HG02943 (cell line): Measurements from ENCODE around the gene CLDN19.
"Not testable (repeated sequence)": the region's sequence is repeated elsewhere in the genome, so short reads cannot be mapped to it uniquely, and the experiment has no call there.

Experiments used
- ATAC-seq: cut with Tn5 transposase; IDR thresholded peaks from one replicate; pipeline ENCODE4 v1.9.1; 2021; ENCODE audit warnings: mild to moderate bottlenecking, low read depth, moderate library complexity; ENCODE audit not compliant: unreplicated experiment

The CLDN19 gene

DNA sequence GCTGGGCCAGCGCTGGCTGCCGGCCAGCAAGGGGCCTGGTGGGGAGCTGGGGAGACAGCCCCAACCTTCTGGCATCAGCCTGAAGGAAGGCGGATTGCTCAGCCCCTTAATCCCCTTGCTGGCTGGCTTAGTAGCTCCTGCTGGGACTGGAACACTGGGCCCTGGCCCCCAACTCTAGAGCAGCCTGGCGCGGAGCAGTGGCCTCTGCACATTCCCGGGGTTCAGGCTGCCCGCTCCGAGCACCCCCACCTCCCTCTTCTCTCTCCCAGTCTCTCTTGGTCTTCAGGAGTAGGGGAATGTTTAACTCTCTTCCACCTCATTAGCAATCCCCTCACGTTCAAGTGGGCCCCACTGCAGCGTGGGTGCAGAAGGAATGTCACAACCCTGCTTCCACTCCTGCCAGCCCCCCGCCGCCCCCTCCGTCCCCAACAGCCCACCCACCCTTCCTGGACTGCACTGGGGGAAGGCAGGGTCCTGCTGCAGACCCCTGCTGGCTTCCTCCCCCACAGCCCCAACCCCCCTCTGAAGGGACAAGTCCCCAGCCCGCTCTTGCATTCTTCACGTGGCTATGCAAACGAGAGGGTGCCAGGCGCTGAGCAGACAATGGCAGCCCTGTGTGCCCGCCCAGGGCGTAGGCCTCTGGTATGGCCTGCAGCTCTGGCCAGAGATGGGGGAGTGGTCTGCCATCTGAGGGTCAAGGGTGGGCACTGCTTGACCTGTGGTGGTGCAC, 980 bp upstream of the CLDN19 start:
- no peak for ATAC-seq

DNA sequence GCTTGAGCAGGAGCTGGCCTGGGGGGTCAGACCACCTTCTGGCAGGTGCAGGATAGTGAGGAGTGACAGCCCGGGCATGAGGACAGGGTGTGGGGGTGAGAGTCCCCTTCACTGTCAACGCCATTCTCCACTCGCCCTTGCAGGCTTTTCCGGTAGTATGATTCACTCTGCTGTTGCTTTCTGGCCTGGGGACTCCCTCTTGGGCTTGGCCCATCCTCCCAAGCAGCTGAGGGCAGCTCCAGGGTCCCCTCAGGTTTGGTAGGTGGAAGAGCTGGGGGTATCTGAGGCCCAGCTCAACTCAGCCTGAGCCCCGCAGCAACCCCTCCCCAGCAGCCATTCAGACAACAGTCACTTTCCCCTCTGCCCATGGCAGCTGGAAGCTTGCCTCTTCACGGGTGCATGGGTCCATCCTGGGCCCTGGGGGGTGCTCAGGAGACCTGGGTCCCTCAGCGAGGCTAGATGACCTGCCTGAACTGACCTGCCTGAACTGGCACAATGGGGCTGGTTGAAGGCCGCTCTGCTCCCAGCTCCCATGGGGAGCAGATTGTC, 1.3 kb downstream of the CLDN19 start:
- no peak for ATAC-seq

- no peak for ATAC-seq
Measured at GRCh38 chr1:42737986-42738677, 1.9 kb downstream of the CLDN19 start.

DNA sequence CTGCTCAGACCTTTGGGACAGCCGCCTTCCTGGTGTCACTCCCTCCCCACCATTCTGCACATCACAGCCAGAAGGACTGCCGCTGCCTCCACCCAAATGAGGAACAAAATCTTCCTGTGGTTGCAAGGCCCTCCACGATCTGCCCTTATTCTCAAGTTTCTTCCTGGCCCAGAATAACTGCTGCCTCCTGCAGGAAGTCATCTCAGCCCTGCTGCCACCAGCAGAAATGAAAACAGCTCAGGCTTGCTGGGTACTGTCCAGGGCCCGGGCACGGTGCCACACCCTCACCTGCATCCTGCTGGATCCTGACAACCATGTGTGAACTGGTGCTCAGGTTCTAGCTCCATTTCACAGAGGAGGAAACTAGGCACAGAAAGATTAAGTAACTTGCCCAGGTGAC, 2.8 kb downstream of the CLDN19 start:
- no peak for ATAC-seq

DNA sequence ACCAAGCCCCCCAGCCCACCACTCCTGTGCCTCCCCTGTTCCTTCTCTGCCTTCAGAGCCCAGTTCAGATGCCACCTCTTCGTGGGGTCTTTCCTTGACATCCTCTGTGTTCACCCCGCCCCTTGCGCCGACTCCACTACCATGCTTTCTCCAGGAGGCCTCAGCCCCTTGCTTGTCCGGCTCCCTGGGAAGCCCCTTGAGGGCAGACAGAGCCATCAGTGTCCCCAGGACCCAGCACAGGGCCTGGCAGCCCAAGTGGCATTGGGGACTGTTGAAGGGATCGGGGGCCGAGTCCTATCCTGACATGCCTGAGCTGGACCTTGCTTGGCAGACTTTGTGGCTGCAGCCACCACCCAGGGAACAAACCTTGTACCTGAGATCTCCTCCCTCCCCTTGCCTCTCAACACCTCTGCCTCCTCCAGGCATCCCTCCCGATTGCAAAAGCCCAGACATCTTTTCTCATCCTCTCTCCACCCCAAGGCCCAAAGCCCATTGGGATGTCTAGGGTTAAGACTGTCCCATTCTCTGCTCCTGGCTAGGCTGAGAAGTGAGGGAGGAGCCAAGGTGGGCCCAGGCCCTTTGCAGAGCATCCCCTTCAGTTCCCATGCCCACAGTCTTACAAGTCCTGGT, 3.4 kb downstream of the CLDN19 start:
- no peak for ATAC-seq

DNA sequence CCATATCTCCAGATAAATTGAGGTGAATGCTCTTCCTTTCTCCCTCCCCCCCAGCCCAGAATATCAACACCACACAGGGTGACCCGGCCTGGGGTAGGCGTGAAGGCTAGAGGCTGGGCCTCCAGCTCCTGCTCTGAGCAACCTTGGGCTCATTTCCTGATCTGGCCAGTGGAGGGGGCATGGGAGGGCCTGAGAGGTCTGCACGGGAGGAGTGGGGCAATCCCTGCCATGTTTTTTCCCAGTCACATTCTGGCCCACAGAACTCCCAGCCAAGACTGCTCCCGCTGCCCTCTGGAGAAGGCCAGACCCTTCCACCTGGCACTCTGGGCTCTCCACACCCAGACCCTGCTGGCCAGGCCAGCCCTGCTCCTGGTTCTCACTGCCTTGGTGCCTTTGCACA, 3.9 kb downstream of the CLDN19 start:
- ATAC-seq = no peak

DNA sequence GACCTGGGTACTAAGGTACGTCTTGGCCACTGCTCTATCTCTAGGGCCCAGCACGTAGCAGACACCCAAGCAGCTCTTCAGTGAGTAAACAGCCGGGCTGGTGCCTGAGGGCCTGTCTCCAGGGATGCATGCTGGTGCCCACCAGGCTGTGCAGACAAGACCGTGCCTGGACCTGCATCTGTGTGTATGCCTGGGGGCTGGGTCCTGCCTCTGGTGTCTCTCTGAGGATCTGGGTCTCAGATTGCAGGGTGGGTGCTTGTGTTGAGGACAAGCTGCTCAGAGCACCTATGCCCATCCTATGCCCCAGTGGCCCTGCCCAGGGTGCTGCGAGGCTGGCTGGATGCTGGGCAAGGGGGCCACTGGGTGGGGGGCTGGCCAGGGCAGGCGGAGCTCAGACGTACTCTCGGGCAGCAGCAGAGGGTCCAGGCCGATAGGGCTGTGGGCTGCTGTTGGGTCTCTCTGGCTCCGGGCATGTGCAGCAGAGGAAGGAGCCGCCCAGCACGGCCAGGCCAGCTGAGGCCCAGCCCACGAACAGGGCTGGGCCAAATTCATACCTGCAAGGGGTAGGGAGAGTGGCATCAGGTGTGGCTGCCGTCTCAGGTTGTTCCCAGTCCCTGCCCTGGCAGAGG, 4.4 kb downstream of the CLDN19 start:
- ATAC-seq = no peak

GRCh38 chr1:42735056-42735455, 5.0 kb downstream of the CLDN19 start:
- no peak for ATAC-seq

DNA sequence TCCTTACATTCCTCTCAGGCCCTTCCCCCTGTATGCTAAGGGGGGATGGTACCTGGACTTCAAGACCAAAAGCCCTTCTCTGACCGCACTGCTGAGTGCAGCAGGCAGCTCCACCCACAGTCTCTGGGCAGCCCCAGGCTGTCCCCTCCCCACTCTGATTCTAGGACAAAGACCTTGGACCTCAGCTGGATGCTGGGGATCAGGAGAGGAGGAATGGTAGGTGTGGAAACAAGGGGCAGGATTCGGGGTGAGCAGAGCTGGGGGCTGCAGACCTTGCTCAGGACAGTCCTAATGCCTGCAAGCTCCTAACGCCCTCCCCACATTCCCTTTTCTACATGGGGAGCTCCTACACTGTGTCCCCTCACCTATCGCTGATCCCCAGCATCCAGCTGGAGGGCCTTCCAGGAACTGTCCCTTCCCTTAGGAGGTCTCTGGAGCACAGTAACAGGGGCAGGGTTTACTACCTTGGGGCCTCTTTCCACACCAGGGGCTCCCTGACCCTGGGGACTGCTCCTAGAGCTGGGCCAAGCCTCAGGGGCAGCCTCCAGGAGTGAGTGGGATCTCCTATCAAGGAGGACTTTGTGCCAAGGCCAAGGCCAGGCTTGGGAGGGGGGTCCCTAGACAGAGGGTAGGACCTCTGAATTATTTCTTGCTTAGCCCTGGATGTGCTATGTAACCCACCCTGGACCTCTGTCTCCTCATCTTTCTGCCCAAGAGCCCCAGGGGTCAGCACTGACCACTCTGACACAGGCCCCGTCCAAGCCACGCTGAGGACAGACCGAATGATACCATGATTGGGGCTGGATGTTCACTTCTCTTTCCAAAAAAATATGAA, 5.6 kb downstream of the CLDN19 start:
- no peak for ATAC-seq

- ATAC-seq = no peak
Measured at GRCh38 chr1:42733415-42734200, 6.4 kb downstream of the CLDN19 start.

DNA sequence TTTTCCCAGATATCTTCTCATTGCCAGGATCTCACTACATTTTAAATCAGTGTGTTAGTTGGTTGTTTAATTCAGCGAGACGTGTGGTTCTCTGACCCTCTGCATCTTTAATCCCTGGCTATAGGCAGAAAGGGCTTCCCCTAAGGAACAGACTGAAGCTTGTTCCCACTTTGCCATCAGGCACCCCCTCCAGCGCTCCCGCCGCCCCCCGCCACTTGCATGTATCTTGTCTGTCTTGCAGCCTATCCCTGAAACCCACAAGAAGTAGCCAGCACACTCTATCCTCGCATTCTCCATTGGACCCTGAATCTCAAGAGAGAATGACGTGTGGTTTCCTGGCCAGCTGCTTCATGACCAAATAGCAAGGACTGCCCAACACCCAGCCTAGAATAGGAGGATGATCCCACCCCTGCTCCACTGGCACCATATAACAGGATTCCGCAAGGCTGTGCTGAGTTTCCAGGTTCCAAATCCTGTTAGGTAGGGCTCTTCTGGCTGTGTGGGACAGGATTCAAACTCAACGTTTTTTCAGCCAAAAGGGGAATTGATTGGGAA, 7.8 kb downstream of the CLDN19 start:
- ATAC-seq = no peak

DNA sequence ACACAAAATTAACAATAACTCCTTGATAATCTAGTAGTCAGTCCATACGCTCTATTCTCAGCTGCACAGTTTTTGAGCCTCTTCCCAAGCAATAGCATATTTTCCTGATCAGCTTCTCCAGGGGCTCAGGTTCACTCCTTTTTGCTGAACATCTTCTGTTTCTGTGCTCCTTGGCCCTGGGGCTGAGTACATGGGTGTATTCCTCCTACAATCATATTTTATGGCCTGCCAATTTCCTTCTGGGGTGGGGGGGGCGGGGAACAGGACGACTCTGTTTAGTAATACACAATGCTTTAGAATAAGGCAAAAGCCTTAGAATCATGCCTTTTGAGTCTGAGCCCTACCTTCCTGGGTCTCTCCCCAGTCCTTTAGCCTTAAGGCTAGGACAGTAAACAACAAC, 8.5 kb downstream of the CLDN19 start:
- ATAC-seq = no peak

DNA sequence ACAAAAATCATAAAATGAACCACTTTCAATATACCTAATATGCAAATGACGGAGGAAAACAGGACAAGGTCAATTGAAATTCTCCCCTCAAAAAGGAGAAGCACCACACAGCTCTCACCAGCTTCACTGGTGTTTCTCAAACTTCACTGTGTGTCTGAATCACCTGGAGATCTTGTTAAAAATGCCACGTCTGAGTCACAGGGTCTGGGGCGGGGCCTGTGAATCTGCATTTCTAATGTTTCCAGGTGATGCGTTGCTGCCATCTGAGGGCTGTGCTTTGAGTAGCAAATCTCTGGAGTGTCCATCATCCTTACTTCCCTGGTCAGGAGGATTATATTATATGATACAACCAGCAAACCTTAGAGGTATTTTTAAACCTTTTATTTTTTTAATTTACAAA, 9.0 kb downstream of the CLDN19 start:
- ATAC-seq = no peak

- no peak for ATAC-seq
Measured at GRCh38 chr1:42730002-42730401, 10.0 kb downstream of the CLDN19 start.

DNA sequence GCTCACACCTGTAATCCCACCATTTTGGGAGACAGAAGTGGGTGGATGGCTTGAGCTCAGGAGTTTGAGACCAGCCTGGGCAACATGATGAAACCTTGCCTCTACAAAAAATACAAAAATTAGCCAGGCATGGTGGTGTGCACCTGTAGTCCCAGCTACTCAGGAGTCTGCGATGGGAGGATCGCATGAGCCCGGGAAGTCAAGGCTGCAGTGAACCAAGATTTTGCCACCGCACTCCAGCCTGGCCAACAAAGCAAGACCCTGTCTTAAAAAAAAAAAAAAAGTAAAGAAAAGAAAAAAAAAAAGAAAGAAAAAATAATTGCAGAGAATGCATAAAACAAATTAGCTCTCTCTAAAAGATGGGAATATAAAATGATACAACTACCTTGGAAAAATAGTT, 14.2 kb downstream of the CLDN19 start:
- ATAC-seq = not testable (repeated sequence)

DNA sequence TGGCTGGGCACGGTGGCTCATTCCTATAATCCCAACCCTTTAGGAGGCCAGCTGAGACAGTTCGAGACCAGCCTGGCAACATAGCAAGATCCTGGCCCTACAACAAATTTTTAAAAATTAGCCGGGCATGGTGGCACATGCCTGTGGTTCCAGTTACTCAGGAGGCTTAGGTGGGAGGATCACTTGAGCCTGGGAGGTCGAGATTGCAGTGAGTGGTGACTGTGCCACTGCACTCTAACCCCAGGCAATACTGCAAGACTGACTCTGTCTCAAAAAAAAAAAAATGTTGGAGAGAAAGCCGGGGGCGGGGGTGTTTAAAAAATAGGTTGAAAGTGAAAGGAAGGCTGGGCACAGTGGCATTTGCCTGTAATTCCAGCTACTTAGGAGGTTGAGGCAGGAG, 16.5 kb downstream of the CLDN19 start:
- ATAC-seq = no peak

DNA sequence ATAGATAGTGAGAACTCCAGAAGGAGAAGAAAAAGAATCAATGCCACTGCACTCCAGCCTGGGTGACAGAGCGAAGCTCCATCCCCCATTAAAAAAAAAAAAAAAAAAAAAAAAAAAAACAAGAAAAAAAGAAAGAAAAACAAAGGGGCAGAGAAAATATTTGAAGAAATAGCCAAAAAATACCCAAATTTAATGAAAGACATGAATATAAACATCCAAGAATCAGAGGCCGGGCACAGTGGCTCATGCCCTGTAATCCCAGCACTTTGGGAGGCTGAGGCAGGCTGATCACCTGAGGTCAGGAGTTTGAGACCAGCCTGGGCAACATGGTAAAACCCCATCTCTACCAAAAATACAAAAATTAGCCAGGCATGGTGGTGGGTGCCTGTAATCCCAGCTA, 17.6 kb downstream of the CLDN19 start:
- ATAC-seq = not testable (repeated sequence)

DNA sequence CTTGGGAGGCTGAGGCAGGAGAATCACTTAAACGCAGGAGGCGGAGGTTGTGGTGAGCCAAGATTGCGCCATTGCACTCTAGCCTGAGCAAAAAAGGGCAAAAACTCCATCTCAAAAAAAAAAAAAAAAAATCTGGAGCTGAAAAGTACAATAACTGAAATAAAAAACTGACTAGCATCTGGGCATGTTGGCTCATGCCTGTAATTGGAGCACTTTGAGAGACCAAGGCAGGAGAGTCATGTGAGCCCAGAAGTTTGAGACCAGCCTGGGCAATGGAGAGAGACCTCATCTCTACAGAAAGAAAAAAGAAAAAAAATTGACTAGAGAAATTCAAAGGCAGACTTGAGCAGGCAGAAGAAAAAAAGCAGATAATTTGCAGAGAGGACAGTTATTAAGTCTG, 18.1 kb downstream of the CLDN19 start:
- ATAC-seq = no peak

GRCh38 chr1:42720868-42721267, 19.2 kb downstream of the CLDN19 start:
- ATAC-seq = no peak
